Ureter (tissue), 1 donor: ENCODE results near the gene USP21. TPM values are rescaled to one million over a fixed set of nuclear protein-coding genes. Genes with fewer than 3 reads are reported as not detected.
A peak's percentile ranks its signal among the peaks of the same experiment; 100 is the strongest.

ENCODE experiments used
- DNase-seq: peaks from one replicate; pipeline ENCODE4 v3.0.0-alpha.2; 2020; ENCODE audit warnings: low spot score
- total RNA-seq: library from RNA; stranded (reverse); gene quantifications from one replicate; pipeline ENCODE4 v1.2.4, GENCODE V29; 2023
- donor health status: DM: yes; HTN: yes; CAD: no.

USP21 gene
- total RNA-seq, 1 donor from 2014 or later, result 29.1 TPM

- no peak for DNase-seq
Measured at GRCh38 chr1:161137881-161138280, 21.4 kb upstream of the USP21 start.

GRCh38 chr1:161138431-161138830, 20.9 kb upstream of the USP21 start:
- no peak for DNase-seq

- no peak for DNase-seq
Measured at GRCh38 chr1:161139766-161140165, 19.5 kb upstream of the USP21 start.

GRCh38 chr1:161140755-161141400, 18.4 kb upstream of the USP21 start:
- no peak for DNase-seq

GRCh38 chr1:161145832-161146231, 13.5 kb upstream of the USP21 start:
- DNase-seq, result no peak

GRCh38 chr1:161153176-161153575, 6.1 kb upstream of the USP21 start:
- no peak for DNase-seq

- DNase-seq, result peak; percentile 84
Measured at GRCh38 chr1:161153682-161154337, 5.5 kb upstream of the USP21 start, which contains the start of gene UFC1. Gene UFC1 (plus strand): TSS chr1:161153978. CDS start chr1:161153998, 20 bp downstream.

- DNase-seq, result no peak
Measured at GRCh38 chr1:161157867-161158266, 1.4 kb upstream of the USP21 start.

GRCh38 chr1:161158316-161159010, 837 bp upstream of the USP21 start:
- DNase-seq, result no peak

- DNase-seq, result no peak
Measured at GRCh38 chr1:161159913-161160243, 578 bp downstream of the USP21 start.

- no peak for DNase-seq
Measured at GRCh38 chr1:161160671-161161145, 1.4 kb downstream of the USP21 start.

- DNase-seq, result no peak
Measured at GRCh38 chr1:161161652-161162051, 2.4 kb downstream of the USP21 start.

- DNase-seq, result no peak
Measured at GRCh38 chr1:161162052-161162451, 2.8 kb downstream of the USP21 start.

GRCh38 chr1:161162806-161163205, 3.5 kb downstream of the USP21 start:
- no peak for DNase-seq

- DNase-seq, result no peak
Measured at GRCh38 chr1:161163793-161164192, 4.5 kb downstream of the USP21 start.

GRCh38 chr1:161164901-161165610, 5.8 kb downstream of the USP21 start:
- no peak for DNase-seq

GRCh38 chr1:161165742-161166668, 6.7 kb downstream of the USP21 start, which contains the start of gene PPOX:
Gene PPOX (plus strand): TSS chr1:161166426. CDS start chr1:161166848, 422 bp downstream.
- peak; percentile 97 for DNase-seq

- no peak for DNase-seq
Measured at GRCh38 chr1:161166669-161167548, 7.6 kb downstream of the USP21 start.

GRCh38 chr1:161168906-161169305, 9.6 kb downstream of the USP21 start:
- no peak for DNase-seq

- no peak for DNase-seq
Measured at GRCh38 chr1:161171191-161171590, 11.9 kb downstream of the USP21 start.
